H1 (cell line): ENCODE measurements around the gene LCP1. TPM values are rescaled to one million over a fixed set of nuclear protein-coding genes. Genes with fewer than 3 reads are reported as not detected.

Experiments
- CTCF ChIA-PET: fragments of 300-600 bp; sonication (Branson Sonifier 250); formaldehyde crosslinking; loops from one replicate; lab custom pipeline; 2021; ENCODE audit not compliant: partially characterized antibody; lab: Charles Lee
- POLR2A ChIA-PET: fragments of 300-600 bp; sonication (Branson Sonifier 250); formaldehyde crosslinking; loops from one replicate; lab custom pipeline; 2021; ENCODE audit warnings: inconsistent platforms; ENCODE audit not compliant: partially characterized antibody; lab: Charles Lee
- DNase-seq, 2 experiments: peaks; one replicate each; pipeline versions ENCODE4 v3.0.0 to v3.0.0-alpha.2; 2010 to 2022; ENCODE audit warnings: low spot score in 2 of 2, low read depth in 1 of 2, mixed read lengths in 1 of 2
- FAIRE-seq: peaks from 2 replicates; lab custom pipeline; 2011; peaks lifted over from hg19 to GRCh38; lab: Jason Lieb, UNC
- H2AFZ ChIP-seq: 2 replicates; pipeline ENCODE4 v1.8.1; 2012; ENCODE audit warnings: low read length, inconsistent platforms
- H2AK5ac ChIP-seq: 2 replicates; pipeline ENCODE4 v1.6.1; 2013; ENCODE audit warnings: low read depth, low read length
- H2BK120ac ChIP-seq: replicated peaks from 2 replicates; pipeline ENCODE3; 2013; ENCODE audit warnings: low read depth, low read length, inconsistent platforms
- H2BK12ac ChIP-seq: 2 replicates; pipeline ENCODE4 v1.6.1; 2013; ENCODE audit warnings: low read depth, low read length
- H2BK15ac ChIP-seq: 2 replicates; pipeline ENCODE4 v1.6.1; 2013; ENCODE audit warnings: low read length
- H2BK20ac ChIP-seq: 2 replicates; pipeline ENCODE4 v1.6.1; 2013; ENCODE audit warnings: low read length
- H2BK5ac ChIP-seq: 2 replicates; pipeline ENCODE4 v1.6.1; 2013; ENCODE audit warnings: low read depth, low read length
- H3K14ac ChIP-seq: 2 replicates; pipeline ENCODE4 v1.6.1; 2013; ENCODE audit warnings: inconsistent platforms; ENCODE audit not compliant: insufficient read length
- H3K18ac ChIP-seq: 2 replicates; pipeline ENCODE4 v1.6.1; 2013; ENCODE audit warnings: low read length; ENCODE audit errors: extremely low read depth
- H3K23ac ChIP-seq: 2 replicates; pipeline ENCODE4 v1.6.1; 2013; ENCODE audit warnings: inconsistent platforms; ENCODE audit not compliant: insufficient read length
- H3K23me2 ChIP-seq: 2 replicates; pipeline ENCODE4 v1.6.1; 2013; ENCODE audit warnings: low read depth, low read length
- H3K27ac ChIP-seq: 2 replicates; pipeline ENCODE4 v1.6.1; 2011; ENCODE audit warnings: low read depth, low read length, inconsistent platforms
- H3K27me3 ChIP-seq, 4 experiments: replicated peaks in 1 of 4; 1 replicate in 1 of 4; 2 replicates in 3 of 4; pipeline versions ENCODE4 v1.6.1 to v1.8.1; 2011 to 2013; ENCODE audit warnings: low read length in 3 of 4, mild to moderate bottlenecking in 3 of 4, inconsistent platforms in 2 of 4, mixed read lengths in 2 of 4, moderate library complexity in 1 of 4; ENCODE audit not compliant: control insufficient read depth in 3 of 4, insufficient read depth in 3 of 4; ENCODE audit errors: extremely low read depth in 1 of 4
- H3K36me3 ChIP-seq, 4 experiments: 2 replicates each; pipeline versions ENCODE4 v1.6.1 to v1.8.1; 2011 to 2013; ENCODE audit warnings: mild to moderate bottlenecking in 4 of 4, low read length in 3 of 4, moderate library complexity in 2 of 4, control low read depth in 1 of 4, inconsistent platforms in 1 of 4; ENCODE audit not compliant: insufficient read depth in 4 of 4, control insufficient read depth in 2 of 4
- H3K4ac ChIP-seq: replicated peaks from 2 replicates; pipeline ENCODE3; 2013; ENCODE audit warnings: low read length, low read depth, mixed read lengths, inconsistent platforms; ENCODE audit not compliant: insufficient read length
- H3K4me1 ChIP-seq, 4 experiments: replicated peaks in 1 of 4; 1 replicate in 1 of 4; 2 replicates in 3 of 4; pipeline versions ENCODE4 v1.6.1 to v1.8.1; 2011 to 2013; ENCODE audit warnings: low read length in 3 of 4, inconsistent platforms in 2 of 4, mixed read lengths in 1 of 4; ENCODE audit not compliant: insufficient read depth in 4 of 4, control insufficient read depth in 3 of 4
- H3K4me2 ChIP-seq, 2 experiments: 2 replicates each; pipeline versions ENCODE4 v1.6.1 to v1.8.1; 2011 to 2013; ENCODE audit warnings: low read depth in 2 of 2, low read length in 2 of 2, control low read depth in 1 of 2, inconsistent platforms in 1 of 2, mild to moderate bottlenecking in 1 of 2; ENCODE audit not compliant: insufficient read depth in 1 of 2
- H3K4me3 ChIP-seq, 4 experiments: fragments of 200-600, 300-600 bp in 1 of 4; sonication (generic), shearing (Covaris generic), sonication (Bioruptor Twin) in 1 of 4; 2 replicates each; pipeline versions ENCODE4 v1.5.1 to v1.8.1; 2011 to 2016; ENCODE audit warnings: low read length in 4 of 4, low read depth in 3 of 4, control low read depth in 2 of 4, inconsistent platforms in 2 of 4, mild to moderate bottlenecking in 2 of 4, mixed read lengths in 1 of 4, moderate library complexity in 1 of 4; ENCODE audit not compliant: insufficient read depth in 2 of 4; ENCODE audit errors: extremely low read depth in 1 of 4
- H3K56ac ChIP-seq: replicated peaks from 2 replicates; pipeline ENCODE3; 2013; ENCODE audit warnings: low read depth, mild to moderate bottlenecking, mixed read lengths, low read length, inconsistent platforms; ENCODE audit not compliant: insufficient read length
- H3K79me1 ChIP-seq: 2 replicates; pipeline ENCODE4 v1.6.1; 2013; ENCODE audit warnings: low read depth, low read length, control low read depth
- H3K79me2 ChIP-seq, 2 experiments: 2 replicates each; pipeline versions ENCODE4 v1.6.1 to v1.8.1; 2012 to 2013; ENCODE audit warnings: low read length in 2 of 2, mild to moderate bottlenecking in 2 of 2, inconsistent platforms in 1 of 2; ENCODE audit not compliant: insufficient read depth in 2 of 2, control insufficient read depth in 1 of 2
- H3K9ac ChIP-seq, 4 experiments: replicated peaks in 1 of 4; 1 replicate in 1 of 4; 2 replicates in 3 of 4; pipeline versions ENCODE4 v1.6.1 to v1.8.1; 2011 to 2013; ENCODE audit warnings: low read depth in 3 of 4, low read length in 3 of 4, control low read depth in 2 of 4, mild to moderate bottlenecking in 2 of 4, moderate library complexity in 2 of 4, inconsistent platforms in 1 of 4; ENCODE audit errors: extremely low read depth in 1 of 4
- H3K9me3 ChIP-seq, 2 experiments: 2 replicates each; pipeline versions ENCODE4 v1.6.1 to v1.8.1; 2012 to 2013; ENCODE audit warnings: mild to moderate bottlenecking in 2 of 2, moderate library complexity in 2 of 2, control low read depth in 1 of 2, inconsistent platforms in 1 of 2, low read depth in 1 of 2, low read length in 1 of 2, mixed read lengths in 1 of 2; ENCODE audit not compliant: insufficient read depth in 2 of 2
- H4K20me1 ChIP-seq, 2 experiments: replicated peaks in 1 of 2; 2 replicates each; pipeline versions ENCODE3 to v1.8.1; 2011 to 2013; ENCODE audit warnings: inconsistent platforms in 2 of 2, low read length in 2 of 2, mild to moderate bottlenecking in 1 of 2; ENCODE audit not compliant: insufficient read depth in 2 of 2, control insufficient read depth in 1 of 2
- H4K5ac ChIP-seq: 2 replicates; pipeline ENCODE4 v1.6.1; 2013; ENCODE audit warnings: low read length, low read depth, mixed read lengths, inconsistent platforms; ENCODE audit not compliant: insufficient read length
- H4K8ac ChIP-seq: 2 replicates; pipeline ENCODE4 v1.8.0; 2013; ENCODE audit warnings: mild to moderate bottlenecking, moderate library complexity, low read length, inconsistent platforms; ENCODE audit not compliant: insufficient read depth; ENCODE audit errors: extremely low read depth
- H4K91ac ChIP-seq: replicated peaks from 2 replicates; pipeline ENCODE3; 2013; ENCODE audit warnings: low read length, mixed read lengths, inconsistent platforms; ENCODE audit not compliant: insufficient read length
- ASH2L ChIP-seq: fragments of 200-600, 300-600 bp; sonication (generic); IDR thresholded peaks from one replicate; pipeline ENCODE4 v1.7.1; 2017; ENCODE audit warnings: low read length
- TAF1 ChIP-seq: IDR thresholded peaks from 2 replicates; pipeline ENCODE4 v1.6.1; 2011; ENCODE audit warnings: mild to moderate bottlenecking, low read depth, low read length
- ZNF274 ChIP-seq: IDR thresholded peaks from 2 replicates; pipeline ENCODE4 v1.7.0; 2012; ENCODE audit warnings: low read length, borderline replicate concordance; ENCODE audit errors: extremely low read depth
- WGBS, 2 experiments: shearing (Covaris generic) in 1 of 2; methylation state at CpG; one replicate each; pipeline versions ENCODE4 v1.1.6 to v1.1.7; 2013 to 2015; ENCODE audit warnings: low lambda C conversion rate in 2 of 2, mixed read lengths in 2 of 2, inconsistent platforms in 1 of 2, low coverage in 1 of 2, missing lambda C conversion rate in 1 of 2; ENCODE audit not compliant: insufficient replicate concordance in 2 of 2, insufficient coverage in 1 of 2, insufficient read length in 1 of 2; ENCODE audit errors: extremely low coverage in 1 of 2, missing lambda C conversion rate in 1 of 2; 5-methylcytosine and 5-hydroxymethylcytosine counted together
- polyA plus RNA-seq, 7 experiments: library from polyadenylated mRNA; depleted of rRNA in 3 of 7; stranded (reverse) in 5 of 7; unstranded in 2 of 7; fragments of >200 nt in 5 of 7; fragments of 200-250 nt in 2 of 7; gene quantifications; 1 replicate in 5 of 7; 2 replicates in 1 of 7; 4 replicates in 1 of 7; pipeline versions ENCODE4 v1.2.1 to v1.2.3, GENCODE V29; 2011 to 2013; ENCODE audit warnings: missing spikeins in 2 of 7, mixed read lengths in 2 of 7
- total RNA-seq: library from RNA; stranded (reverse); fragmentation: NEBNext Ultra II Directional; extraction: Animal tissue kit (Norgen Biotek cat#: 25700); gene quantifications from 2 replicates; pipeline ENCODE4 v1.2.1, GENCODE V29; 2021

The LCP1 gene
- total and polyA plus RNA-seq, 2 of the 8 experiments (the other 6 are each of a cell fraction or from before 2014, with no cell fraction given) = 0.65 to 4.3 TPM

GRCh38 chr13:46101002-46101401 lies 81.0 kb downstream of the LCP1 start:
- H3K79me2 ChIP-seq = no peaks in the 10 kb centered on the region
- no peak overlapping the region for H2BK15ac ChIP-seq
- no peak overlapping the region for H3K18ac ChIP-seq
- H3K9me3 ChIP-seq = no peaks in the 10 kb centered on the region
- no peak overlapping the region for H3K4me3 ChIP-seq
- DNase-seq = no peak
- no peak overlapping the region for H4K8ac ChIP-seq
- CTCF ChIA-PET = no interaction called here
- no peak overlapping the region for H4K5ac ChIP-seq
- H2BK12ac ChIP-seq = no peak overlapping the region
- H3K4ac ChIP-seq = no peak overlapping the region
- H3K79me1 ChIP-seq = no peaks in the 10 kb centered on the region
- no peak overlapping the region for H2BK5ac ChIP-seq
- no peak overlapping the region for H3K4me2 ChIP-seq
- no peaks in the 10 kb centered on the region for H3K4me1 ChIP-seq
- no peaks in the 10 kb centered on the region for H3K27me3 ChIP-seq
- no peak overlapping the region for H3K56ac ChIP-seq
- POLR2A ChIA-PET = no interaction called here
- no peak overlapping the region for H2BK120ac ChIP-seq
- 82% methylated on average over 4 of the region's 4 CpGs; no CpG with 5 or more reads in 1 of the 2 experiments for WGBS, 2 experiments
- H3K9ac ChIP-seq = no peak overlapping the region
- no peak overlapping the region for H4K91ac ChIP-seq
- H3K23me2 ChIP-seq = no peaks in the 10 kb centered on the region
- no peaks in the 10 kb centered on the region for H4K20me1 ChIP-seq
- FAIRE-seq = no peak
- no peaks in the 10 kb centered on the region for H3K36me3 ChIP-seq
- H2AFZ ChIP-seq = peak overlapping the region; percentile 91
- H3K14ac ChIP-seq = no peak overlapping the region
- H3K23ac ChIP-seq = no peak overlapping the region
- H3K27ac ChIP-seq = no peak overlapping the region
- H2AK5ac ChIP-seq = no peak overlapping the region
- H2BK20ac ChIP-seq = no peak overlapping the region
- TF ChIP-seq TAF1 (no peak), ZNF274 (no peak), ASH2L (no peak)
